HCT116 (cell line): Measurements from ENCODE around the gene ACBD6. TPM values are rescaled to one million over a fixed set of nuclear protein-coding genes. Genes with fewer than 3 reads are reported as not detected.

Experiments used
- ATAC-seq: fragments of 200-7000 bp; cut with Tn5 transposase; 2 replicates; pipeline ENCODE4 v1.9.1; 2020; ENCODE audit warnings: mild to moderate bottlenecking, moderate library complexity
- BruUV-seq: library from RNA; stranded (reverse); fragments of 400-500 nt; replicated peaks from 2 replicates; lab custom pipeline; 2021; lab: Mats Ljungman, UMichigan
- CTCF ChIA-PET: fragments of 300-600 bp; sonication (Branson Sonifier 250); formaldehyde crosslinking; loops from one replicate; lab custom pipeline; 2021; ENCODE audit warnings: antibody characterized with exemption; lab: Charles Lee
- POLR2A ChIA-PET: fragments of 300-600, 350-600 bp; sonication (Branson Sonifier 250); formaldehyde crosslinking; loops from one replicate; lab custom pipeline; 2021; ENCODE audit warnings: antibody characterized with exemption; lab: Charles Lee
- RAD21 ChIA-PET, 2 experiments: fragments of 300-600 bp; sonication (Branson Sonifier 250); formaldehyde crosslinking; loops; one replicate each; lab custom pipeline; 2023; ENCODE audit warnings: low total read pairs in 2 of 2; ENCODE audit not compliant: uncharacterized antibody in 2 of 2, unreplicated experiment in 2 of 2, low non-redundant PET in 1 of 2; lab: Charles Lee
- DNase-seq: peaks from one replicate; pipeline ENCODE4 v3.0.0-alpha.2; 2010; ENCODE audit warnings: low read depth, low spot score
- H2AFZ ChIP-seq: fragments of 200-600 bp; shearing (Covaris generic), sonication (generic); 2 replicates; pipeline ENCODE4 v1.6.1; 2017; ENCODE audit warnings: low read depth, mixed run types, mixed read lengths, antibody characterized with exemption, low read length; ENCODE audit not compliant: poor library complexity, severe bottlenecking
- H3K27ac ChIP-seq: 2 replicates; pipeline ENCODE4 v1.5.1; 2012; ENCODE audit warnings: low read depth, low read length
- H3K27me3 ChIP-seq: fragments of 200-600 bp; sonication (generic); 2 replicates; pipeline ENCODE4 v1.6.1; 2016; ENCODE audit warnings: mixed run types, low read length, mixed read lengths; ENCODE audit not compliant: insufficient read depth
- H3K36me3 ChIP-seq, 2 experiments: fragments of 200-500 bp in 1 of 2; fragments of 200-600 bp in 1 of 2; sonication (Bioruptor generic) in 1 of 2; sonication (generic) in 1 of 2; 2 replicates each; pipeline versions ENCODE4 v1.5.1 to v1.6.1; 2014 to 2016; ENCODE audit warnings: low read length in 2 of 2, inconsistent platforms in 1 of 2, mixed read lengths in 1 of 2, mixed run types in 1 of 2; ENCODE audit not compliant: insufficient read depth in 2 of 2, control insufficient read depth in 1 of 2
- H3K4me1 ChIP-seq, 2 experiments: fragments of 200-600 bp in 1 of 2; sonication (generic) in 1 of 2; 2 replicates each; pipeline versions ENCODE4 v1.5.1 to v1.6.1; 2012 to 2017; ENCODE audit warnings: low read length in 2 of 2, inconsistent platforms in 1 of 2, mild to moderate bottlenecking in 1 of 2, mixed read lengths in 1 of 2, mixed run types in 1 of 2, moderate library complexity in 1 of 2; ENCODE audit not compliant: insufficient read depth in 2 of 2, control insufficient read depth in 1 of 2
- H3K4me2 ChIP-seq: fragments of 200-600 bp; sonication (generic); 2 replicates; pipeline ENCODE4 v1.6.1; 2017; ENCODE audit warnings: mixed run types, low read length, mixed read lengths
- H3K4me3 ChIP-seq, 2 experiments: fragments of 200-600 bp in 1 of 2; sonication (generic) in 1 of 2; replicated peaks in 1 of 2; 2 replicates each; pipeline ENCODE4 v1.5.1; 2011 to 2016; ENCODE audit warnings: low read length in 2 of 2, control low read depth in 1 of 2, low read depth in 1 of 2, mild to moderate bottlenecking in 1 of 2, mixed read lengths in 1 of 2, mixed run types in 1 of 2
- H3K79me2 ChIP-seq: fragments of 200-600 bp; sonication (generic); 2 replicates; pipeline ENCODE4 v1.6.1; 2017; ENCODE audit warnings: mild to moderate bottlenecking, mixed run types, low read length, moderate library complexity, mixed read lengths; ENCODE audit not compliant: insufficient read depth
- H3K9ac ChIP-seq: fragments of 200-600 bp; sonication (generic); 2 replicates; pipeline ENCODE4 v1.6.1; 2016; ENCODE audit warnings: low read length, mixed read lengths
- H3K9me2 ChIP-seq: fragments of 200-600 bp; sonication (generic), shearing (Covaris generic); 2 replicates; pipeline ENCODE4 v1.6.1; 2017; ENCODE audit warnings: mixed run types, mild to moderate bottlenecking, moderate library complexity; ENCODE audit not compliant: insufficient read depth
- H3K9me3 ChIP-seq, 2 experiments: fragments of 200-500 bp in 1 of 2; fragments of 200-600 bp in 1 of 2; sonication (Bioruptor generic) in 1 of 2; sonication (generic) in 1 of 2; 2 replicates each; pipeline ENCODE4 v1.6.1; 2014 to 2017; ENCODE audit warnings: low read length in 2 of 2, mixed read lengths in 2 of 2, inconsistent platforms in 1 of 2, low read depth in 1 of 2, mild to moderate bottlenecking in 1 of 2, mixed run types in 1 of 2, moderate library complexity in 1 of 2; ENCODE audit not compliant: control insufficient read depth in 1 of 2, insufficient read depth in 1 of 2
- H4K20me1 ChIP-seq: fragments of 200-600 bp; sonication (generic), shearing (Covaris generic); 2 replicates; pipeline ENCODE4 v1.6.1; 2017; ENCODE audit warnings: mixed run types, mild to moderate bottlenecking, moderate library complexity; ENCODE audit not compliant: insufficient read depth
- CTCF ChIP-seq, 3 experiments: fragments of 200-600 bp in 1 of 3; sonication (generic) in 1 of 3; IDR thresholded peaks in 2 of 3; conservative IDR thresholded peaks in 1 of 3; 2 replicates each; pipeline ENCODE4 v1.5.1; 2012 to 2017; ENCODE audit warnings: low read depth in 2 of 3, low read length in 2 of 3, antibody characterized with exemption in 1 of 3, borderline replicate concordance in 1 of 3, control low read depth in 1 of 3, mild to moderate bottlenecking in 1 of 3, mixed read lengths in 1 of 3, mixed run types in 1 of 3, moderate library complexity in 1 of 3; ENCODE audit not compliant: insufficient read depth in 1 of 3
- RAD21 ChIP-seq: IDR thresholded peaks from 2 replicates; pipeline ENCODE4 v1.6.1; 2012; ENCODE audit warnings: low read depth, mild to moderate bottlenecking
- SRF ChIP-seq: IDR thresholded peaks from 2 replicates; pipeline ENCODE4 v1.6.1; 2012; ENCODE audit warnings: low read depth
- intact Hi-C: fragments of 100-400 bp; cut with micrococcal nuclease; formaldehyde crosslinking; loops from 2 replicates; pipeline ENCODE4 v1.10.0; 2022
- total RNA-seq: library from RNA; stranded (reverse); gene quantifications from one replicate; pipeline ENCODE4 v1.2.1, GENCODE V29; 2021; ENCODE audit not compliant: unreplicated experiment

ACBD6 gene
- total RNA-seq, 1 experiment from 2014 or later = 43.2 TPM

GRCh38 chr1:180540697-180541594 is 38.6 kb upstream of the ACBD6 start:
- ChIA-PET RAD21 (no interaction called here), CTCF (no interaction called here)

More at GRCh38 chr1:180540697-180541594, 38.6 kb upstream of the ACBD6 start:
- DNase-seq (no peak), ATAC-seq (no peak)
- no peak overlapping the region for H3K4me3 ChIP-seq
- no peaks in the 10 kb centered on the region for H3K36me3 ChIP-seq
- no peaks in the 10 kb centered on the region for H4K20me1 ChIP-seq
- POLR2A ChIA-PET = no interaction called here
- intact Hi-C loops = no loop called here
- TF ChIP-seq CTCF (IDR thresholded peaks at IDR 0.05 in 2 of 3, conservative IDR thresholded peaks at IDR 0.05 in 1 of 3; ENCODE audit: borderline replicate concordance in 1 of 3, insufficient read depth in 1 of 3, low read depth in 2 of 3, low read length in 2 of 3) (no peak), RAD21 (no peak), SRF (no peak)
- H2AFZ ChIP-seq = no peak overlapping the region
- H3K27me3 ChIP-seq = no peaks in the 10 kb centered on the region
- no peaks in the 10 kb centered on the region for H3K79me2 ChIP-seq
- no peak overlapping the region for H3K9ac ChIP-seq
- no peaks in the 10 kb centered on the region for H3K4me1 ChIP-seq
- no peak overlapping the region for H3K4me2 ChIP-seq
- H3K27ac ChIP-seq = no peak overlapping the region
- no peaks in the 10 kb centered on the region for H3K9me3 ChIP-seq
- BruUV-seq = no TSS peak
- H3K9me2 ChIP-seq = no peaks in the 10 kb centered on the region
